ENCODE results near the gene PAX5. TPM values are rescaled to one million over a fixed set of nuclear protein-coding genes. Genes with fewer than 3 reads are reported as not detected.

Gene PAX5
- total RNA-seq, 1 experiment from 2014 or later, result 0.39 TPM

GRCh38 chr9:36999728-37000333 lies 34.2 kb downstream of the PAX5 start:
- H3K27me3 Mint-ChIP-seq (ENCODE audit: low read depth), result peaks cover 81% of the 10 kb centered on the region
- TF ChIP-seq CTCF (conservative IDR thresholded peaks at IDR 0.05), result peak; percentile 40; the same call in 1 of the 3 replicates

More at GRCh38 chr9:36999728-37000333, 34.2 kb downstream of the PAX5 start:
- Histone ChIP-seq H3K18ac (ENCODE audit: insufficient read length, low read depth, low read length) (no peak overlapping the region), H2BK12ac (ENCODE audit: insufficient read length, low read depth, low read length) (no peak overlapping the region), H3K4ac (ENCODE audit: low read depth, low read length) (no peak overlapping the region), H3K4me2 (ENCODE audit: insufficient read depth, insufficient read length, low read length) (no peak overlapping the region), H3K23me2 (ENCODE audit: insufficient read length, low read depth, low read length, poor library complexity, severe bottlenecking) (peaks cover 8% of the 10 kb centered on the region), H3K9me3 (ENCODE audit: control insufficient read depth, low read depth, low read length) (no peaks in the 10 kb centered on the region), H2BK15ac (ENCODE audit: low read depth, low read length) (no peak overlapping the region), H3K27me3 (ENCODE audit: insufficient read depth, low read length) (peaks cover 16% of the 10 kb centered on the region; the same call in 1 of the 2 replicates), H3K27ac (ENCODE audit: insufficient read length, low read depth, low read length) (no peak overlapping the region), H2AFZ (ENCODE audit: low read length) (no peak overlapping the region), H4K91ac (ENCODE audit: insufficient read length, low read depth, low read length) (no peak overlapping the region), H3K14ac (ENCODE audit: insufficient read depth, low read length) (no peak overlapping the region), H4K8ac (replicated peaks; ENCODE audit: insufficient read length, low read depth, low read length) (no peak overlapping the region), H3K79me1 (ENCODE audit: insufficient read depth, low read depth, low read length, poor library complexity, severe bottlenecking) (no peaks in the 10 kb centered on the region), H4K20me1 (ENCODE audit: control insufficient read depth, insufficient read depth, insufficient read length) (no peaks in the 10 kb centered on the region), H4K5ac (ENCODE audit: insufficient read length, low read depth, low read length) (no peak overlapping the region), H3K23ac (ENCODE audit: insufficient read length, low read depth, low read length) (no peak overlapping the region), H2AK5ac (ENCODE audit: insufficient read length, low read length) (no peak overlapping the region), H3T11ph (ENCODE audit: low read length) (no peak overlapping the region), H3K4me1 (ENCODE audit: insufficient read depth, low read length) (no peaks in the 10 kb centered on the region), H3K56ac (ENCODE audit: insufficient read length, low read depth, low read length) (no peak overlapping the region), H3K9ac (ENCODE audit: extremely low read depth, insufficient read length, low read length) (no peak overlapping the region), H2BK120ac (ENCODE audit: low read depth, low read length, poor library complexity, severe bottlenecking) (no peak overlapping the region), H2BK20ac (ENCODE audit: low read depth, low read length, poor library complexity, severe bottlenecking) (no peak overlapping the region), H2BK5ac (ENCODE audit: insufficient read length, low read length) (no peak overlapping the region), H3K79me2 (ENCODE audit: insufficient read depth, low read length) (no peaks in the 10 kb centered on the region)
- peaks cover 21 to 33% of the 10 kb centered on the region in 2 experiments for H3K4me1 Mint-ChIP-seq
- DNase-seq, result no peak
- H3K36me3 Mint-ChIP-seq (ENCODE audit: insufficient read depth in 1 of 3, low read depth in 3 of 3), result no peaks in the 10 kb centered on the region; a peak in 2 of 7 replicates
- H3K4me3 Mint-ChIP-seq, result no peak overlapping the region
- H3K27ac Mint-ChIP-seq, result no peak overlapping the region
- no peaks in the 10 kb centered on the region; a peak in 1 of 5 replicates for H3K9me3 Mint-ChIP-seq
- no CpG with 5 or more reads among the region's 8 CpGs for WGBS (ENCODE audit: extremely low coverage, insufficient read length, low lambda C conversion rate)
